ENCODE results near the gene CD93.

CD93 gene

DNA sequence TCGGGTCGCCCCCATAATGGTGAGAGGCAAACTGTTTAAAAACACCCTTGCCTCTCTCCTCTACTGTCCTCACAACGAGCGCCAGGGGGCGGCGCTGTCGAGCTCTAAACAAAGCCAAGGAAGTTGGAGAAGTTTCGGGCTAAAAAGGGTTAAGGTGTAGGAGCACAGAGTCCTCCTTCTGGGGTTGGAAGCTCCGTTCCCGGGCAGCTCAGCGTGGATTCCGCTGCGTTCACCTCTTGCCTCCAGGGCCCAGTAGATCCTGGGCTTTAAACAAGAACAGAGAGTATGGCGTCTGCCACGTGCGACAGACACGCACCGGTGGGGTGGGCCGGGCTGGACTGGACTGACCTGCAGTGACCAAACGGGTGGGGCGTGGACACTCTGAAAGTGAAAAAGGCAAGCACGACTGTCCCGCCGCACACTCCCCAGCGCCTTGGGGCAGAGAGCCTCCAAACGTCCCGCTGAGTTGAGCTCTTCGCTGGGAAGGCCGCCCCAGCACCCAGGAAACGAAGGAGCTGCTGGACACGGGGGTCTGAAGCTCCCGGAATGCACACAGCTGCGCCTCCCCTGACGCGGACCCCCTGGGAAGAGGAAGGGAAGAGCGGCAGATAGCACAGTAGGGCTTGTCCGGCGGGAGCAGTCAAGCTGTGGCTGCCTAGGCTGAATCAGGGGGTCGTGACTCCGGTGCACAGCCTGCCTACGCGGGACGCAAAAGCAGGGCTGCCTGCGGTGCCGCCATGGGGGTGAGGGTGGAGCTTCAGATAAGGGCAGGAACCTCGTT is 35.1 kb downstream of the CD93 start:
- no peak for DNase-seq

DNA sequence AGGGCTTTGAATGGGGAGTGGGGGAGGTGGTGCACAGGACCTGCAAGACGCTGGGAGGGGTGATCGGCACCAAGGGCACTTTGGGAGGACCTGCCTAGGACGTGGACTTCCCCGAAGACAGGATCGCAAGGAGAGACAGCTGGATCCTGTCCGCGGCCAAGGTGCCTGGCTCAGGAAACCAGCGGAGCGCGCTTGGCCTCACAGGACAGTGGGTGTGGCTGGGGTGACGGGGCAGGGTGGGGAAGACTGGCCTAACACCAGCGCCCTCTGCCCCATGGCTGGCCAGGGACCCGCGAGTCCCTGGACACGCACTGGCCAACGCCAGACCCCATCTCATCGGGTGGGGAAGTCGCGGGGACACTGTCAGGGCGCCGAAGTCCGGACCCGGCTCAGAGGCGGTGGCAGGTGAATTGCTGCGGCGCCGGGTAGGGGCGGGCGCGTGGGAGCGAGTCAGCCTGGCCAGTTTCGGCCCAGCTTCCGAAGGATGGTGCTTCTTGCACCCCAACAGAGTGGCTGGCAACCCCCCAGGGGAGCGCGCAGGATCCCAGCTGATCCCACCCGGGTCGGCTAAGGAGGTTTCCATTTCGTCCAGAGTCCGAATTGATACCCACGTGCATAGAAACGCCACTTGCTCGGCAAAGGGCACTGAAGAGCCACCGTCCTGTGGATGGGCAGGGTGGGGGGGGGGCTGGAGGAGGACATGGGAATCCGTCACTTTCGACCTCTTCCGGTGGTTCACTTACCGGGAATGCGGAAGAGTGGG is 35.9 kb downstream of the CD93 start:
- DNase-seq = no peak

DNA sequence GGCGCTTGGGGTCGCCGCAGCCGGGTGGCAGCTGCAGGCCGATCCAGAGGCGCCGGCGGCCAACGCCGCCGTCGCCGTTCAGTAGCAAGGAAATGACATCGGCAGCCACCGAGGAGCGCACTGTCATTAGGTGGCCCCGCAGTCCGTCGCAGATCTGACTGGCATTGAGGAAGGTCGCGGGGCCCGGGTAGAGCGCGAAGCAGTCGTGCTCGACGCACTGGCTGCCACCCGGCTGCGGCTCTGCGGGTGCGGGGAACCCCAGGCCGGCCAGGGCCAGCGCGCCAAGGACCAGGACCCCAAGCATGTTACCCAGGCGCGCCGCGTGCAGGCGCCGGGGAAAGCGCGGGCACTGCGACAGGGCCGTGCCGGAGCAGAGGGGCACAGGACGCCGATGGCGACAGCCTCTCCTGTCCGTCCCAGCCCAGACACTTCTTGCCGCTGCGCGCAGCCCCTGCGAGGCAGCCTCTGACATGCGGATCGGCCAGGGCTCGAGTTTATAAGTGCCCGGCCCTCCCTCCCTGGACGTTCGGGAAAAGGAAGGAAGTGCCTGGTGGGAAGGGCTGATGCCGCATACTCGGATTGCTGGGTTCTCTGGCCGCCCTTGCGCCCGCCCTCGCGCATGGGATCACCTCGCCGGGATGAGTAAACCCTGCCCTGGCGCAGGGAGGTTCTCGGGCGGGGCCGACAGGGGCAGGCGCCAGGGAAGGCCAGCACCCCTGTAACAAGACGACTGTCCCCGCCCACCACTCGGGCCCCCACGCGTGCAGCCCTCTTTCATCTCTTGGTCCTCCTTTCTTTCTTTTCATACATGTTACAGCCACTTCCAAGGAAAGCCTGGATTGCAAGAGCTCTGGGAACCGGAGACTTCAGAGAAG is 36.7 kb downstream of the CD93 start, which contains the start of gene THBD:
Gene THBD (minus strand): TSS at position 472 of the 875 bp plus-strand sequence. CDS start 168 bp downstream, at position 304.
- no peak for DNase-seq

GRCh38 chr20:23048283-23049200 is 37.6 kb downstream of the CD93 start:
- no peak for DNase-seq

DNA sequence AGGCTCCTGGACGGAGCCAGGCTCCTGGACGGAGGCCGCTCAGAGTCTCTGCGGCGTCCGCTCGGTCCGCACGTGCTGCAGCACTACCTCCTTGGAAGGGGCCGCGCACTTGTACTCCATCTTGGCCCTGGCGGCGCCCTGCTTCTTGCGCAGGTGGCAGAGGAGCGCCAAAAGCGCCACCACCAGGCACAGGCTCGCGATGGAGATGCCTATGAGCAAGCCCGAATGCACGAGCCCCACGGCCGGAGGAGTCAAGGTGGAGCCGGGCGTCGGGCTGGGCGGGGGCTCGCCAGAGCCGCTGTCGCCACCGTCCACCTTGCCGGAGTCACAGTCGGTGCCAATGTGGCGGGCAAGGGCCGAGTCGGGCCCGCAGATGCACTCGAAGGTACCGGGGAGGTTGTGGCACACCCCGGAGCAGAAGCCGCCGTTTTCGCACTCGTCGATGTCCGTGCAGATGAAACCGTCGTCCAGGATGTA is 38.3 kb downstream of the CD93 start:
- no peak for DNase-seq

DNA sequence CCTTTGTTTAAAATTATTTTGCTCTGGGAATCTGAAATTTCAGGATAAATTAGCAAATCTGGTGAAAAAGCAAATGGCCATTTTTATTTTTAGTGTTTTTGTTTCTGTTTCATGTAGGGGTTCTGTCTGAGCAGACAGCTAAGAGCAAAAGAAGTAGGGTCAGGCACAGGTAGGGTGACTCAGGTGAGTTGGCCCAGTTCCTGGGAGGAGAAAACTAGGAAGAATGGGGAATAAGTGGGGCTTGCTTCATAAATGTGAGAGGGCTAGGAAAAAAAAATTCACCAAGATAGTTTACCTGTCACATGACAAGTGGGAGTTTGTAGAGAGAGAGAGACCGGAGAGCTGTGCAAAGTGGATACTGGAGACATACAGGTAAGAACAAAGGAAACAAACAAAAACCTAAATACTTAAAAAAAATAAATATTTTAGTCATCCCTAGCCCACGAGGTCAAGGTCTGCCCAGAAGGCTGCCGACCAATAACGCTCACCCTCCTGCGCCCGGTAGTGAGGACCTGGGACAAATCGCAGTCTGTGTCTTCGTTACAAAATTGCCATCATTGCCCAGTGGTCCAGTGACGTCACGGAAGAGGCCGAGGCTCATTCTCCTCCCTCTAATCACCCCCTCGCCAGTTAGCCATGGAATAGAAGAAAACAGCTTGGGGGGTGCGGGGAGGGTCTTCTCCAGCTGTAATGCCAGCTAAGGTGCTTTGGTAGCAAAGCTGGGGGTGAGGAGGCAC is 39.0 kb downstream of the CD93 start:
- no peak for DNase-seq

- no peak for DNase-seq
These were observed 39.7 kb downstream of the CD93 start for GRCh38 chr20:23046431-23046830.

DNA sequence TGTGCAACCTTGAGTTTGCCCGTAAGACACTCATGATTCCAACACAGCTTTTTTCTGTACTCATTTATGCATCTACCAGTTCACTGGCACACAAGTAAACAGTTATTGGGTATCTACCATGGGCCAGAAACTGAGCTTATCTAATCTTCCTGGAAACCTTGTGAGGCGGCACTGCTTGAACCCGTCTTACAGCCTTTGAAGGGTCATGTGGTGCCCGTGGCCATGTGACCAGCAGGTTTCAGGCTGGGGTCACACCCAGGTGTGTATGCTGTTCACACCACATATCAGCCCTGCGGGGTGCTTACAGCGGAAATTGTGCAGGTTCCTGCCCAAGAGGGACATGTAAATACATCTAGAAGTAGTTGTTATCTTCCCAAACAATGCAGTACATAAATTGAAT is 42.7 kb downstream of the CD93 start:
- no peak for DNase-seq

GRCh38 chr20:23042270-23042669 is 43.9 kb downstream of the CD93 start:
- DNase-seq = no peak

- DNase-seq = no peak
These were observed 46.1 kb downstream of the CD93 start for GRCh38 chr20:23039885-23040508.

DNA sequence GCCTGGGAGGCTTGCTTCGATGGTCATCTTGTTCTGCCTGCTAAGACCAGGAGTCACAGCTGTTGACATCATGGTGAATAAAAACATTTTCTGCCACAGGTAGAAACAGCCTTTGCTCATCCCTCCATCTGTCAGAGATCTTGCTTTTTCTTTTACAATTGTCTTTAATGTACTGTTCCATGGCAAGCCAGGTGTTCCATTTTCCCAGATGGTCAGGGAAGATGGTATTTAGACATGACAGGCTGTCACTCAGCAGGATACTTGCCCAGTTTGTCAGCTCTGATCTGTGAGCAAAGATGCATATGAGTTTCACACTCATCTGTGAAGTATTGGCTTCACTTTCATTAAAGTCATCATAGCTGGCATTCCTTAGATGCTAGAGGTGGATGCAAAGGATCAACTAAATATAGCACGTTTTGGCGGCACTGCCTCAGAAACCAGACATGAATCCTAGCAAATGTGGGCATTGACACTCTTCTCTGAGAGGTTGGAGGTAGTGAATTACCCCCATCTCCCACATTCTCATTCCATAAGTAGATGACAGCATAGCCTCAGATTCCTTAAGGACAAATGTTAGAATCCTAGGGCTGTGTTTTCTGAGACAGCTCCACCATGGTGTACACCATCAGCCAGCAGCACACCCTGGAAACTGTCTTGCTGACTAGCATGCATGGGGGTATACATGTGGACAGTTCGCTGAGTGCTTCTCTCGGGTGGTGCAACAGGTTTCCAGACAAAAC is 46.8 kb downstream of the CD93 start:
- DNase-seq = no peak

DNA sequence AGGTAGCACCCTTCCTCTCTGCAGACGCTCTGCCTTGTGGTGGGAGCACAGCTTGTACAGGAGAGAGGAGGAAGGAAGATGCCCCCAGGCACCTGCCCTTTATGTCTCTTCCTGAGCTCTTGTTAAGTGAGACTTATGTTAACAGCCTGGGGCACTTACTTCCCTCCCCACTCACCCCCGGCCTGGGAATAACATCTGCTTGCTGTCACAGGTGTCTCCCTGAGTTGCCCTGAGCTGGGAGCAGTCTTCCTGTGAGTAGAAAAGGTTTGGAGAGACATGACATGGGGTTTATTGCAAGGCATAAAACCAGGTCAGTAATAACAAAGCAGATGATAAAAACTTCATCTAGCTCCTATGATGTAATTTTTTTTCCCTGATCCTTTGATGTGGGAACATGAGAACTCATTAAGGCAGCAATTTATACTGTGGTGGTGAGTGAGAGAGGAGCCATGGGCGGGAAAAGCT is 49.1 kb downstream of the CD93 start:
- DNase-seq = no peak

DNA sequence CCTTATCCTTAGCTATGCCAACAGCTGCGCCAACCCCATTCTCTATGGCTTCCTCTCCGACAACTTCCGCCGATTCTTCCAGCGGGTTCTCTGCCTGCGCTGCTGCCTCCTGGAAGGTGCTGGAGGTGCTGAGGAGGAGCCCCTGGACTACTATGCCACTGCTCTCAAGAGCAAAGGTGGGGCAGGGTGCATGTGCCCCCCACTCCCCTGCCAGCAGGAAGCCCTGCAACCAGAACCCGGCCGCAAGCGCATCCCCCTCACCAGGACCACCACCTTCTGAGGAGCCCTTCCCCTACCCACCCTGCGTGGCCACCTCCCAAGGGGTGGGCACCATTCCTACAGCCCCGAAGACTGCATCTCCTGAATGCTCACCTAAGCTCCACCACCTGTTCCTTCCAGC is 49.8 kb downstream of the CD93 start:
- DNase-seq = no peak

DNA sequence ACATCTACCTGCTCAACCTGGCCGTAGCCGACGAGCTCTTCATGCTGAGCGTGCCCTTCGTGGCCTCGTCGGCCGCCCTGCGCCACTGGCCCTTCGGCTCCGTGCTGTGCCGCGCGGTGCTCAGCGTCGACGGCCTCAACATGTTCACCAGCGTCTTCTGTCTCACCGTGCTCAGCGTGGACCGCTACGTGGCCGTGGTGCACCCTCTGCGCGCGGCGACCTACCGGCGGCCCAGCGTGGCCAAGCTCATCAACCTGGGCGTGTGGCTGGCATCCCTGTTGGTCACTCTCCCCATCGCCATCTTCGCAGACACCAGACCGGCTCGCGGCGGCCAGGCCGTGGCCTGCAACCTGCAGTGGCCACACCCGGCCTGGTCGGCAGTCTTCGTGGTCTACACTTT is 50.4 kb downstream of the CD93 start:
- DNase-seq = no peak

GRCh38 chr20:23034721-23035671 is 51.1 kb downstream of the CD93 start, which contains the start of gene SSTR4:
SSTR4 (plus strand) TSS chr20:23035312; CDS start chr20:23035484, 172 bp downstream.
- no peak for DNase-seq

GRCh38 chr20:23033918-23034317 is 52.2 kb downstream of the CD93 start:
- DNase-seq = no peak

DNA sequence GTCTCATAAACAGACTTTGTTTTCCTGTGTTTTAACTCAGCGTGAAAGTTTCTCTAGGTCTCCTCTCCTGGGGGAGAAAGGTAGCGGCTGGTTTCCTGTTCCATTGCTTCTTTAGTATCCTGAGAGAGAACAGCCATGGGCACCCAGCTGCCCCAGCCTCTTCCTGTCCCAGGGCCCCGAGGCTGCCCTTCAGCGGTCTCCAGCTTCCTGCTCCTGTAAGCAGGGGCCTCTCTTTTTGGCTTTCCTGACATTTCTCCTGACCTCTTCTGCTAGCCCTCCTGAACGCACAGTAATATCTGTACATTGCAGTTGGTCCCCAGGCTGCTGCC is 53.4 kb downstream of the CD93 start:
- no peak for DNase-seq

GRCh38 chr20:23032056-23032749 is 53.9 kb downstream of the CD93 start:
- no peak for DNase-seq

Data from NCI-H187 treated with DMSO at 0.1 percent for 48 hours (cell line).